HFFc6 (cell line): ENCODE measurements around the gene ISCU. TPM values are rescaled to one million over a fixed set of nuclear protein-coding genes. Genes with fewer than 3 reads are reported as not detected.

Experiments used
- DNase-seq: peaks from one replicate; pipeline ENCODE4 v3.0.0-alpha.2; 2018
- H3K27ac Mint-ChIP-seq: 2 replicates; pipeline ENCODE4 v1.8.0; 2020; ENCODE audit warnings: mild to moderate bottlenecking, mixed read lengths
- H3K27me3 Mint-ChIP-seq: 2 replicates; pipeline ENCODE4 v1.8.0; 2021; ENCODE audit warnings: mild to moderate bottlenecking, moderate library complexity, mixed read lengths; ENCODE audit not compliant: insufficient read depth
- H3K36me3 Mint-ChIP-seq: 2 replicates; pipeline ENCODE4 v1.8.0; 2021; ENCODE audit warnings: low read depth, mixed read lengths
- H3K4me1 Mint-ChIP-seq: 2 replicates; pipeline ENCODE4 v1.8.0; 2020; ENCODE audit warnings: low read depth, mixed read lengths
- H3K4me3 Mint-ChIP-seq: 2 replicates; pipeline ENCODE4 v1.8.0; 2020; ENCODE audit warnings: mild to moderate bottlenecking, moderate library complexity, mixed read lengths
- H3K9me3 Mint-ChIP-seq: 2 replicates; pipeline ENCODE4 v1.8.0; 2020; ENCODE audit warnings: mild to moderate bottlenecking, mixed read lengths
- CTCF ChIP-seq: fragments of 200-600 bp; sonication (generic); IDR thresholded peaks from 2 replicates; pipeline ENCODE4 v1.5.0; 2021; ENCODE audit warnings: antibody characterized with exemption, mild to moderate bottlenecking
- total RNA-seq, 6 experiments: library from RNA; stranded (reverse); fragmentation: NEBNext Ultra II Directional; extraction: Animal tissue kit (Norgen Biotek cat#: 25700); gene quantifications; 2 replicates in 1 of 6; 3 replicates in 5 of 6; pipeline ENCODE4 v1.2.3, GENCODE V29; 2021

ISCU gene
- total RNA-seq, 6 experiments from 2014 or later, result 100 to 128 (median 107) TPM

DNA sequence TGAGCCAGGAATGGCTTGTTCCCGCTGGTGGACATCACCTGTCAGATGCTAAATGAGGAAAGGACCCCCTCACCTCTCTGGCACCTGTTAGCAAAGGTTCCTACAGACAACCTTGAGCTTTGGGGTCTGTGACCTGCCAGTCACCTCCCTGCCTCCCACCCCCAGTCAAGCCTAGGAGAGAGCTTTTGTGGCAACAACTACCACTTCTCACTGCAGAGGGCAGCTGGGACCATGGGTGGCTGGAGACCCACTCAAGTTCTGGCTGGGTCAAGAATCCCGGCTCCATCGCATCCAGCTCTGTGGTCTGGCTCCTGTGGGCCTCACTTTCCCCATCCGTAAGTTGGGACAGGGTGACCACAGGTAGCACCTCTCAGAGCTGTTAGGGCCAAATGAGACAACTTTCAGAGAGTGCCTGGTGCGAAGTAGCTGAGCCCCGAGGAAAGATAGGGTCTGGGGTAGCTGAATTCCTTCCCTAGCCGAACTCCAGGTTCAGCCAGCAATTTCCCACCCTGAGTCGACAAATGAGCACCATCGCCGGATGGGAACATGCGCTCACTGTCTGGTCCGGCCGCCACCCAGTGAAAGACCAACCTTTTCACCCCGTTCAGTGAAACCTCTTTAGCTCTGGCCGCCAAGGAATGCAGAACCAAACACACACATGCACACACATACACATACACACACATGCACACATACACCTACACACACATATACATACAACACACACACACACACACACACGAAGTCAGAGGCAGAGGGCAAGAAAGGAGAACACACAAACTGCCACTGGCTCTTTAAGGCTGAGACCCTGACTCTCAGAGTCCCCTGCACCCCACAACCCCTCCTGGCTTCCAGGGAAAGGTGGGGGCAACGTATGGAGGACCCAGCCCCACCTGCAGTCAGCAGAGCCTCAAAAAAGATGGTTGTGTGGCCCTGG, 33.6 kb downstream of the ISCU start:
- DNase-seq, result no peak
- no peaks in the 10 kb centered on the region for H3K36me3 Mint-ChIP-seq
- H3K4me1 Mint-ChIP-seq, result no peaks in the 10 kb centered on the region; the same call in 1 of the 2 replicates
- H3K4me3 Mint-ChIP-seq, result no peak overlapping the region
- no peak overlapping the region for H3K27ac Mint-ChIP-seq
- peaks cover 4% of the 10 kb centered on the region for H3K27me3 Mint-ChIP-seq
- TF ChIP-seq CTCF, result no peak
- no peaks in the 10 kb centered on the region for H3K9me3 Mint-ChIP-seq

- DNase-seq, result no peak
- H3K9me3 Mint-ChIP-seq, result no peaks in the 10 kb centered on the region
- H3K36me3 Mint-ChIP-seq, result no peaks in the 10 kb centered on the region
- no peak overlapping the region; the same call in 1 of the 2 replicates for H3K27ac Mint-ChIP-seq
- H3K27me3 Mint-ChIP-seq, result peaks cover 4% of the 10 kb centered on the region
- H3K4me3 Mint-ChIP-seq, result peak overlapping the region; percentile 84
- no peak for TF ChIP-seq CTCF
- no peaks in the 10 kb centered on the region; the same call in 1 of the 2 replicates for H3K4me1 Mint-ChIP-seq
These were observed 34.6 kb downstream of the ISCU start for GRCh38 chr12:108596854-108597558.

- peak within 1 kb of the TSS; percentile 84 for H3K4me3 Mint-ChIP-seq
- no peaks in the 10 kb centered on the region for H3K36me3 Mint-ChIP-seq
- H3K27me3 Mint-ChIP-seq, result peaks cover 4% of the 10 kb centered on the region
- H3K4me1 Mint-ChIP-seq, result no peaks in the 10 kb centered on the region; the same call in 1 of the 2 replicates
- TF ChIP-seq CTCF, result no peak
- DNase-seq, result no peak
- H3K9me3 Mint-ChIP-seq, result no peaks in the 10 kb centered on the region
- H3K27ac Mint-ChIP-seq, result peak within 1 kb of the TSS; percentile 17; the same call in 1 of the 2 replicates
These were observed 35.4 kb downstream of the ISCU start, which contains the start of gene TMEM119 for GRCh38 chr12:108597559-108598471. TMEM119 (minus strand) TSS chr12:108598084; CDS start chr12:108592383, 5,701 bp downstream.

- H3K36me3 Mint-ChIP-seq, result no peaks in the 10 kb centered on the region
- H3K27ac Mint-ChIP-seq, result no peak overlapping the region
- peaks cover 5% of the 10 kb centered on the region for H3K27me3 Mint-ChIP-seq
- TF ChIP-seq CTCF, result no peak
- DNase-seq, result no peak
- H3K9me3 Mint-ChIP-seq, result no peaks in the 10 kb centered on the region
- no peaks in the 10 kb centered on the region; the same call in 1 of the 2 replicates for H3K4me1 Mint-ChIP-seq
- no peak overlapping the region for H3K4me3 Mint-ChIP-seq
These were observed 36.3 kb downstream of the ISCU start for GRCh38 chr12:108598553-108599250.
